ENCODE measurements around the gene TUBB2B. TPM values are rescaled to one million over a fixed set of nuclear protein-coding genes. Genes with fewer than 3 reads are reported as not detected.

The TUBB2B gene
- polyA plus RNA-seq, 1 donor from 2014 or later: 3,172 TPM

DNA sequence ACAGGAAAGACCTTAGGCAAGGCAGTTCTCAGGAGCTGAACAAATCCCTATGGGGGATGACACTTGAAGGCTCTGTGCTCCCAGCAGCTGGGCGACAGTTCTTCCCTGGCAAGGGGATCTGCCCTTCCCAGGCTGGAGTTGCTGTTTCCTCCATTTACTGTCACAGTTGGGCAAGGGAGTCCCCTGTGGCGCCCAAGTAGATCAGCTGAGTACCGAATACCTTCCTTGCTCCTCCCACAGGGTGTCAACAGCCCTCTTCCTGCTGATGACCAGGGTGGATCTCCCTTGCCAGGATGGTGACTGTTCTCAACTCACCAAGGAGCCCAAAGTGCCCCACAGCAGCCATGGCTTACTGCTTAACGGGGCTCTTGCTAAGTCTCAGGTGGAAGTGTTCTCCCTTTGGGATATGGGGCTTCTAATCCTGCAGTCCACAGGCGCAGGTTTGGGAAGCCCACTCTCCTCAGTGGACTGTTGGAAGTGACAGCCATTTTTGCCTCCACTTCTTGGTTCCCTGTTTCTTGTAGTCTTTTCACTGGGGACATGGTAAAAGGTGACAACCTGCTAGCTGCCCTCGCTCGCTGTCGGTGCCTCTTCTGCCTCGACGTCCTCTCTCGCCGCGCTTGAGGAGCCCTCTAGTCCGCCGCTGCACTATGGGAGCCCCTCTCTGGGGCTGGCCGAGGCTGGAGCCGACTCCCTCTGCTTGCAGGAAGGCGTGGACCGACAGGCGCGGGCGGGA lies 25.6 kb upstream of the TUBB2B start:
- Histone ChIP-seq H3K27me3 (ENCODE audit: insufficient read depth, low read depth, low read length) (no peaks in the 10 kb centered on the region), H3K27ac (ENCODE audit: low read length) (no peak overlapping the region), H3F3A (ENCODE audit: insufficient read depth, low read length, poor library complexity, severe bottlenecking) (peaks cover 4% of the 10 kb centered on the region), H3K79me2 (replicated peaks; ENCODE audit: insufficient read depth, low read length) (peaks cover 31% of the 10 kb centered on the region), H3K36me3 (ENCODE audit: insufficient read depth, low read length) (no peaks in the 10 kb centered on the region), H3K4me2 (ENCODE audit: low read length) (no peak overlapping the region), H2AFZ (ENCODE audit: low read depth, low read length) (no peak overlapping the region), H3K9me2 (ENCODE audit: insufficient read depth, low read length) (no peaks in the 10 kb centered on the region), H3K4me3 (ENCODE audit: low read length) (no peak overlapping the region), H3K9ac (ENCODE audit: low read length) (no peak overlapping the region), H4K20me1 (ENCODE audit: insufficient read depth) (no peaks in the 10 kb centered on the region), H3K9me3 (ENCODE audit: low read length) (no peaks in the 10 kb centered on the region)
- TF ChIP-seq CTCF (IDR thresholded peaks at IDR 0.05; ENCODE audit: poor library complexity, severe bottlenecking) (no peak), RAD21 (conservative IDR thresholded peaks at IDR 0.05) (no peak), EP300 (conservative IDR thresholded peaks at IDR 0.05; ENCODE audit: poor library complexity, severe bottlenecking) (no peak), EZH2 (IDR thresholded peaks at IDR 0.05; ENCODE audit: borderline replicate concordance, insufficient read depth, low read length, poor library complexity, severe bottlenecking) (no peak), TAF1 (IDR thresholded peaks at IDR 0.05; ENCODE audit: low read depth) (no peak), POLR2AphosphoS5 (IDR thresholded peaks at IDR 0.05) (no peak), SMC3 (conservative IDR thresholded peaks at IDR 0.05; ENCODE audit: poor library complexity) (no peak), MXI1 (conservative IDR thresholded peaks at IDR 0.05; ENCODE audit: poor library complexity, severe bottlenecking) (no peak)
- TF ChIP-seq, protein P1, sequence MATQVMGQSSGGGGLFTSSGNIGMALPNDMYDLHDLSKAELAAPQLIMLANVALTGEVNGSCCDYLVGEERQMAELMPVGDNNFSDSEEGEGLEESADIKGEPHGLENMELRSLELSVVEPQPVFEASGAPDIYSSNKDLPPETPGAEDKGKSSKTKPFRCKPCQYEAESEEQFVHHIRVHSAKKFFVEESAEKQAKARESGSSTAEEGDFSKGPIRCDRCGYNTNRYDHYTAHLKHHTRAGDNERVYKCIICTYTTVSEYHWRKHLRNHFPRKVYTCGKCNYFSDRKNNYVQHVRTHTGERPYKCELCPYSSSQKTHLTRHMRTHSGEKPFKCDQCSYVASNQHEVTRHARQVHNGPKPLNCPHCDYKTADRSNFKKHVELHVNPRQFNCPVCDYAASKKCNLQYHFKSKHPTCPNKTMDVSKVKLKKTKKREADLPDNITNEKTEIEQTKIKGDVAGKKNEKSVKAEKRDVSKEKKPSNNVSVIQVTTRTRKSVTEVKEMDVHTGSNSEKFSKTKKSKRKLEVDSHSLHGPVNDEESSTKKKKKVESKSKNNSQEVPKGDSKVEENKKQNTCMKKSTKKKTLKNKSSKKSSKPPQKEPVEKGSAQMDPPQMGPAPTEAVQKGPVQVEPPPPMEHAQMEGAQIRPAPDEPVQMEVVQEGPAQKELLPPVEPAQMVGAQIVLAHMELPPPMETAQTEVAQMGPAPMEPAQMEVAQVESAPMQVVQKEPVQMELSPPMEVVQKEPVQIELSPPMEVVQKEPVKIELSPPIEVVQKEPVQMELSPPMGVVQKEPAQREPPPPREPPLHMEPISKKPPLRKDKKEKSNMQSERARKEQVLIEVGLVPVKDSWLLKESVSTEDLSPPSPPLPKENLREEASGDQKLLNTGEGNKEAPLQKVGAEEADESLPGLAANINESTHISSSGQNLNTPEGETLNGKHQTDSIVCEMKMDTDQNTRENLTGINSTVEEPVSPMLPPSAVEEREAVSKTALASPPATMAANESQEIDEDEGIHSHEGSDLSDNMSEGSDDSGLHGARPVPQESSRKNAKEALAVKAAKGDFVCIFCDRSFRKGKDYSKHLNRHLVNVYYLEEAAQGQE (IDR thresholded peaks at IDR 0.05; ENCODE audit: borderline replicate concordance): no peak

GRCh38 chr6:3252369-3252768 lies 24.9 kb upstream of the TUBB2B start:
- Histone ChIP-seq H3F3A (ENCODE audit: insufficient read depth, low read length, poor library complexity, severe bottlenecking) (peaks cover 4% of the 10 kb centered on the region), H3K27ac (ENCODE audit: low read length) (no peak overlapping the region), H3K27me3 (ENCODE audit: insufficient read depth, low read depth, low read length) (no peaks in the 10 kb centered on the region), H3K9me2 (ENCODE audit: insufficient read depth, low read length) (no peaks in the 10 kb centered on the region), H3K4me3 (ENCODE audit: low read length) (no peak overlapping the region), H3K4me2 (ENCODE audit: low read length) (no peak overlapping the region), H3K36me3 (ENCODE audit: insufficient read depth, low read length) (no peaks in the 10 kb centered on the region), H3K9me3 (ENCODE audit: low read length) (no peaks in the 10 kb centered on the region), H3K79me2 (replicated peaks; ENCODE audit: insufficient read depth, low read length) (peaks cover 30% of the 10 kb centered on the region), H2AFZ (ENCODE audit: low read depth, low read length) (no peak overlapping the region), H4K20me1 (ENCODE audit: insufficient read depth) (no peaks in the 10 kb centered on the region), H3K9ac (ENCODE audit: low read length) (no peak overlapping the region)
- TF ChIP-seq SMC3 (conservative IDR thresholded peaks at IDR 0.05; ENCODE audit: poor library complexity): no peak
- no peak for TF ChIP-seq POLR2AphosphoS5 (IDR thresholded peaks at IDR 0.05)
- TF ChIP-seq TAF1 (IDR thresholded peaks at IDR 0.05; ENCODE audit: low read depth): no peak
- no peak for TF ChIP-seq EZH2 (IDR thresholded peaks at IDR 0.05; ENCODE audit: borderline replicate concordance, insufficient read depth, low read length, poor library complexity, severe bottlenecking)
- no peak for TF ChIP-seq CTCF (IDR thresholded peaks at IDR 0.05; ENCODE audit: poor library complexity, severe bottlenecking)
- TF ChIP-seq RAD21 (conservative IDR thresholded peaks at IDR 0.05): no peak
- no peak for TF ChIP-seq MXI1 (conservative IDR thresholded peaks at IDR 0.05; ENCODE audit: poor library complexity, severe bottlenecking)
- no peak for TF ChIP-seq EP300 (conservative IDR thresholded peaks at IDR 0.05; ENCODE audit: poor library complexity, severe bottlenecking)
- TF ChIP-seq, protein P1 (IDR thresholded peaks at IDR 0.05; ENCODE audit: borderline replicate concordance): no peak
